ENCODE results near the gene ACTL7B.

DNA sequence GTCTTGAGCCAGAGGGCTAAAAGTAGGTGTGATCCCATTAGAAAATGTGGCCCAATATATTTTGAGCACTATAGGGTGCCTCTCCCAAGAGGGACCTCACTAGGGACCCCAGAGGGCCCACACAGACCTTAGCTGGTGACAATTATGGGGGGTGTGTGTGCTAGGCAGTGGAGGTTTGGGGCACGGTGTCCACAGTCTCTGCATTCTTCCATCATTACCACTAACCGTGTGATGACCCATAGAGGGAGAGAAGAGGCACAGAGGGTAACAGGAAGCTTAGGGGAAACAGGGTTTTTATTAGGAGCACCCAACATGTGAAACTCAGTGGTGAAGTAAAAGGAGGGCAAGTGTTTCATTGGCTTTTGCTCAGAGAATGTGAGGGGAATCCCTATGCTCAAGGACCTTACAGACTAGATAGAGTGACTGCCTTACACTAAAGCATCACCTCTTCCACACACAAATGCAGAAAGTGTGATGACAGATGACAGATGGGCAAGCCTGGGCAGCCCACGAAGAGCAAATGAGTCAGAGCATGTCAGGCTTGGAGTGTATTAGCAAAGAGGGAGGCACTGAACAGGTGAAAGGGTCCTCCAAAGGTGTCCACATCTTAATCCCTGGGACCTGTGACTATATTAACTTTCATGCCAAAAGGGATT is 3.8 kb upstream of the ACTL7B start:
- TF ChIP-seq, protein P1, sequence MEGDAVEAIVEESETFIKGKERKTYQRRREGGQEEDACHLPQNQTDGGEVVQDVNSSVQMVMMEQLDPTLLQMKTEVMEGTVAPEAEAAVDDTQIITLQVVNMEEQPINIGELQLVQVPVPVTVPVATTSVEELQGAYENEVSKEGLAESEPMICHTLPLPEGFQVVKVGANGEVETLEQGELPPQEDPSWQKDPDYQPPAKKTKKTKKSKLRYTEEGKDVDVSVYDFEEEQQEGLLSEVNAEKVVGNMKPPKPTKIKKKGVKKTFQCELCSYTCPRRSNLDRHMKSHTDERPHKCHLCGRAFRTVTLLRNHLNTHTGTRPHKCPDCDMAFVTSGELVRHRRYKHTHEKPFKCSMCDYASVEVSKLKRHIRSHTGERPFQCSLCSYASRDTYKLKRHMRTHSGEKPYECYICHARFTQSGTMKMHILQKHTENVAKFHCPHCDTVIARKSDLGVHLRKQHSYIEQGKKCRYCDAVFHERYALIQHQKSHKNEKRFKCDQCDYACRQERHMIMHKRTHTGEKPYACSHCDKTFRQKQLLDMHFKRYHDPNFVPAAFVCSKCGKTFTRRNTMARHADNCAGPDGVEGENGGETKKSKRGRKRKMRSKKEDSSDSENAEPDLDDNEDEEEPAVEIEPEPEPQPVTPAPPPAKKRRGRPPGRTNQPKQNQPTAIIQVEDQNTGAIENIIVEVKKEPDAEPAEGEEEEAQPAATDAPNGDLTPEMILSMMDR (conservative IDR thresholded peaks at IDR 0.05 in 1 of 2, IDR thresholded peaks at IDR 0.05 in 1 of 2; ENCODE audit: low read depth in 1 of 2, low read length in 2 of 2), result no peak
- TF ChIP-seq EZH2 (IDR thresholded peaks at IDR 0.05; ENCODE audit: low read length, missing control alignments), result no peak
